ENCODE data around the gene CSKMT.

Gene CSKMT

DNA sequence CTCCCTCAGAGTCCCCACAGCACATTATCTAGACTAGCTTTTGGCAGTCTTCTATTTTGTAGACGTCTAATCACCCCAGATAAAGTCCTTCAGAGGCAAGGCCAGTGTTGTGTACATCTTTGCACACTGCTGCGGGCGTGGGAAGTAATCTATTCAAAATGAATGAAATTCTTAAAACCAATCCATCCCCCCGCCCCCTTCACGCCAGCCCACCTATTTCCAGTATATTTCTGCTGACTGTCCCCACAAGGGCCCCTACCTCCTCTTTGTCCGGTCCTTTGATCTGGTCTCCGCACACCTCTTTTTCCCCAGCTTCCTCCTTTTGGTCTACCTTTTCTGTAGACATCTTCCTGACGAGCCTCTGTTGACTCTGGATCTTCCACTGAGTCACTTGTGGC is 41.7 kb downstream of the CSKMT start:
- H3K4me3 ChIP-seq (replicated peaks in 1 of 2; ENCODE audit: low read depth in 2 of 2, low read length in 2 of 2): no peak overlapping the region
- no peak for DNase-seq (ENCODE audit: low read depth in 2 of 2)
- TF ChIP-seq, protein P1, sequence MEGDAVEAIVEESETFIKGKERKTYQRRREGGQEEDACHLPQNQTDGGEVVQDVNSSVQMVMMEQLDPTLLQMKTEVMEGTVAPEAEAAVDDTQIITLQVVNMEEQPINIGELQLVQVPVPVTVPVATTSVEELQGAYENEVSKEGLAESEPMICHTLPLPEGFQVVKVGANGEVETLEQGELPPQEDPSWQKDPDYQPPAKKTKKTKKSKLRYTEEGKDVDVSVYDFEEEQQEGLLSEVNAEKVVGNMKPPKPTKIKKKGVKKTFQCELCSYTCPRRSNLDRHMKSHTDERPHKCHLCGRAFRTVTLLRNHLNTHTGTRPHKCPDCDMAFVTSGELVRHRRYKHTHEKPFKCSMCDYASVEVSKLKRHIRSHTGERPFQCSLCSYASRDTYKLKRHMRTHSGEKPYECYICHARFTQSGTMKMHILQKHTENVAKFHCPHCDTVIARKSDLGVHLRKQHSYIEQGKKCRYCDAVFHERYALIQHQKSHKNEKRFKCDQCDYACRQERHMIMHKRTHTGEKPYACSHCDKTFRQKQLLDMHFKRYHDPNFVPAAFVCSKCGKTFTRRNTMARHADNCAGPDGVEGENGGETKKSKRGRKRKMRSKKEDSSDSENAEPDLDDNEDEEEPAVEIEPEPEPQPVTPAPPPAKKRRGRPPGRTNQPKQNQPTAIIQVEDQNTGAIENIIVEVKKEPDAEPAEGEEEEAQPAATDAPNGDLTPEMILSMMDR (IDR thresholded peaks at IDR 0.05; ENCODE audit: low read depth, low read length): no peak

DNA sequence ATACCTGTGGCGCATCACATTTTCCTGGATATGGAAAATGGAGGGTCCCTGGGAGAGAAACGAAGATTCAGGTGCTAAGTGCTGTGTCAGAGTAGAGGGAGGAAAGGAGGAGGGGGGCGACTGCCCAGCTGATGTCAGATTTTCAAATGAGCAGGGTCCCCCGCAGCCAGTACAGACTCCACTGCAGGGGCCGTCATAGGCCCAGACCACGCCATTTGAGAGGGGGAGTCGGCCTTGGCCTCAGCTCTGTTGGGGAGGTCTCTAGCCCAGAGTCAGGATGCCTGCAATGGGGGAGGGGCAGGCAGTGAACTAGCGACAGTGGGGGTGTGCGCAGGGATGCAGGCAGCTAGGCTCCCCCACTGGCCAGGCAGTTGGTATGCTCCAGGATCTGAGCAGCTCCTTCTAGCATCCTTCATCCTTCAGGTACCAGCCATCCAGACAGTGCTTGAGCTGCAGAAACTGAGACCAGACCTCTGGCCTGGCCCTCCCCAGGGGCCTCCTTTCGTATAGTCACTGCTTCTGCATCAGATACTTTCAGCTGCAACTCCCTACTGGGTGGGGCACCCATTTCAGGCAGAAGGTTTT is 42.3 kb downstream of the CSKMT start, which contains the start of the genes BSCL2 and GNG3:
Gene BSCL2, minus strand, starts transcription at position 148 of the 585 bp plus-strand sequence. CDS start 229 bp downstream, outside the sequence.
Gene GNG3, plus strand, starts transcription at position 400 of the 585 bp plus-strand sequence. CDS start 620 bp downstream, outside the sequence.
- H3K4me3 ChIP-seq (replicated peaks in 1 of 2; ENCODE audit: low read depth in 2 of 2, low read length in 2 of 2): peak within 1 kb of the TSS; percentile 37 to 40
- TF ChIP-seq, protein P1 (IDR thresholded peaks at IDR 0.05; ENCODE audit: low read depth, low read length): no peak
- DNase-seq (ENCODE audit: low read depth in 2 of 2): no peak

DNA sequence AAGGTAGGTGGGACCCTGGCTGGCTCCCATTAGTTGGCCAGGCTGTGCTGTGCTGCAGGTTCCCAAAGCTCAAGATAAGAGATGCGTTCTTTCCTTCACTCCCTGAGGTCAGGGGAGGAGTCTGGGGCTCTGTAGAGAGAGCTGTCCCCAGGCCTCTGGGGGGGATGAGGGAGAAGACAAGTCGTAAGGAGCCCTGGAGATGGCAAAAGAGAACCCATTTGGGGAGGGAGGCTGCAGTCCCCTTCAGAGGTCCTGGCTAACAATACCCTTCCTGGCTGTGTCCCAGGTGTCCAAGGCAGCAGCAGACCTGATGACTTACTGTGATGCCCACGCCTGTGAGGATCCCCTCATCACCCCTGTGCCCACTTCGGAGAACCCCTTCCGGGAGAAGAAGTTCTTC is 43.3 kb downstream of the CSKMT start:
- H3K4me3 ChIP-seq (replicated peaks in 1 of 2; ENCODE audit: low read depth in 2 of 2, low read length in 2 of 2): peak overlapping the region in 1 of 2 donors; percentile 50
- TF ChIP-seq, protein P1 (IDR thresholded peaks at IDR 0.05; ENCODE audit: low read depth, low read length): no peak
- DNase-seq (ENCODE audit: low read depth in 2 of 2): no peak

DNA sequence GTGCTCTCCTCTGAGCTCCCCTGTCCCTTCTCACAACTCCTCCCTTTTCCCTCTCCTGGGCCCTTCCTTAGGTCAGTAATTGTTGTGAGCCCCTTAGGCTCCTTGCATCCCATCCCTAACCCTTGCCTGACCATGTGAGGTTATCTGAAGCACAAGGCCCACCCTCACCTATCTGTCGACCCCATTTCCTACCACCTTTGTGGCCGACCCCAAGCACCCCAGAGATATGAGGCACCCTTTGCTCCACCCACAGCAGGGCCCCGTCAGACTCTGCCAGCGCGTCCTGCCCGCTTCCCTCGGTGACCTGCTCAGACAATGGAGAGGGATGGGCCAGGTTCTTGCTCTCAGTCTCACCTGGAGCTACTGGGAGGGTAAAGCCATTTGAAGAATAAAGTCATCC is 43.7 kb downstream of the CSKMT start:
- TF ChIP-seq, protein P1 (IDR thresholded peaks at IDR 0.05; ENCODE audit: low read depth, low read length): no peak
- peak overlapping the region; percentile 50 to 51 for H3K4me3 ChIP-seq (replicated peaks in 1 of 2; ENCODE audit: low read depth in 2 of 2, low read length in 2 of 2)
- DNase-seq (ENCODE audit: low read depth in 2 of 2): no peak

DNA sequence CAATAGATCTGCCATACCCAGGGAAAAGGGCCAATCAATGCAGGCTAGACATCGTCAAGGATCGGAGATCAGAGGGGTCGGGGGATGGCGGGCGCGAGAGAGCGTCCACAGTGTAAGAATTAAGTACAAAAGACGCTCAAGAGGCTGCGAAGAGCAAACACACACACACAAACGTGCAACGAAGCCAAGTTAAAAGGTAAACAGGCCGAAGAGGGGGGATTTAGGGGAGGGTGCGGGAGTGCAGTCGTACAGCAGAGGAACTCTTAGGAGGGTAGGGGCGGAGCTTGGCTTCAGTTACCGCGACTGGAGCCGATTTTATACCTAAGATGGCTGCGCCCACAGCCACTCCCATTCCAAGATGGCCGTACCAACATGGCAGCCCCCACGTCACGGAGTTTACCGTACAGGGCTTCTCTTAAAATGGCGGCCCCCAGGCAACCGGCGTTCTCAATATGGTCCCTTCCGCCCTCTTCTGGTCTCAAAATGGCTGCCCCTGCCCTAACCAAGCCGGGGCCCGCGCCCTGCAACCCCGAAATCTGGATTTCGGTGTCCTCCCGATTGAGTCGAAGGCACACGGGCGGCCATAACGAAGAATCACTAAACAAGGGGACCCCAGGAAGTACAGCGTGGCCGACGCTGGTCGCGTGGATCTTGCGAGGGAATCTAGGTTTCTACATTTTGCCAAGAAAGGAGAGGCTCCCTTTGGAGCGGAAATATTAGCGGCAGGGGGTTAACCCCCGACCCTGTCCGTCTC is 44.3 kb downstream of the CSKMT start:
- H3K4me3 ChIP-seq (replicated peaks in 1 of 2; ENCODE audit: low read depth in 2 of 2, low read length in 2 of 2): peak overlapping the region; percentile 50 to 51
- peak; percentile 99 for DNase-seq (ENCODE audit: low read depth in 2 of 2)
- TF ChIP-seq, protein P1 (IDR thresholded peaks at IDR 0.05; ENCODE audit: low read depth, low read length): no peak

DNA sequence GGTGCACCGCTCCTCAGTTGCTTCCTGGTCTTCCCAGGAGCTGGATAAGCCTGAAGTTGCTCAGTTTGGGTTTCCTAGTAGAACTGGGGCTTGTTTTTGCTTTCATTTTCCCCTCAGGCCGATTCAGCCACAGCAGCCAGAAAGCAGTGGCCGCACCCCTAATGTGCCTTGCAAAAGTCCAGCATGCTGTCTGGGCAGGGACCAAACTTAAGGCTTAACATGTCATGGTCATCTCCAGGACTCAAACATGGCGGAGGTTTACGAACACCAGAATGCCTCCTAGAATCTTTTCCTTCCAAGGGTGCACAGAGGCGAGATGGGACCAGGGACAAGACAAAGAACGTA is 44.9 kb downstream of the CSKMT start:
- TF ChIP-seq, protein P1 (IDR thresholded peaks at IDR 0.05; ENCODE audit: low read depth, low read length): no peak
- peak; percentile 46 to 48 for DNase-seq (ENCODE audit: low read depth in 2 of 2)

More for the DNA sequence above, 44.9 kb downstream of the CSKMT start:
- peak overlapping the region; percentile 37 to 47 for H3K4me3 ChIP-seq (replicated peaks in 1 of 2; ENCODE audit: low read depth in 2 of 2, low read length in 2 of 2)

Data from cardiac fibroblast (primary cell).